Measurements from ENCODE around the gene CFDP1. TPM values are rescaled to one million over a fixed set of nuclear protein-coding genes. Genes with fewer than 3 reads are reported as not detected.

CFDP1 gene
- total RNA-seq, 2 experiments from 2014 or later, result 34.2 to 38.5 TPM

DNA sequence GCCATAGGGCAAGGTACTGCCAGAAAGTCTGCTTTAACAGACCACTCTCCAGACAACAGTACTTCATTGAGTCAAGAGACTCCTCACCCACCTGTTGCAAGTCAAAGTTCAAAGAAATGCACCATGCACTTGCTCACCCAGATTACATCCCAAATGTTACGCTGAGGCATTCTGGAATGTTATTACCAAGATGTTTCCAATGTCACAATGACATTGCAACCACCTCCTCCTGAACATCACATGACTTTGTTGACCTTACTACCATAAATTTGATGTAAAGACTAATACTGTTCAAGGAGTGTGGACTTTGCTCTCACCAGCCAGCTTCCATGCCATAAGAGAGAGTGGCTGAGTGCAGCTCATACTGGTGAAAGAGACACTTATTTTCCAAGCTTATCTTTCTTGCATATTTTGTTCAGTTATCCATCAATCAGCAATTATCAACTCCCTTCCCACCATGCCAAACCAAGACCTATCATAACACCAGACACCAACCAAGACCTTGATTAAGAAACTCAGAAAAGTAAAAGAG is 123.3 kb downstream of the CFDP1 start:
- ChIA-PET POLR2A (no interaction called here), CTCF (no interaction called here)

DNA sequence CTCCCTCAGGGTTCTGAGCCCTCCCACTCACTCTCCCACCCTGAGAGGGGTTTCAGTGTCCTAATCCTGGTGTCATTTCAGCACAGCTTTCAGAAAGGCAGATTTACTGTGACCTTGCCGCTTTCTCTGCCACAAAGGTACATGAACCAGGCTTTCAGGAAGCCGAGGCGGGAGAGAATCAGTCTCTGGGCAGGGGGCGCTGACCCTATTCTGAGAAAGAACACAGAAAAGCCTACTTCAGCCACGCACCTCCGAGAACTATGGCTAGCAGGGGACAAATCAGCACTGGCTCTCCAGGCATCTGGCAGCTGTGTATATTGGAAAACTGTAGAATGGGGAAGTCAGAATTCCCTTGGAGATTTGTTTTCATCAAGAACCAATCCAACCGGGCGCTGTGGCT is 124.1 kb downstream of the CFDP1 start:
- ChIA-PET CTCF (no interaction called here), POLR2A (no interaction called here)

DNA sequence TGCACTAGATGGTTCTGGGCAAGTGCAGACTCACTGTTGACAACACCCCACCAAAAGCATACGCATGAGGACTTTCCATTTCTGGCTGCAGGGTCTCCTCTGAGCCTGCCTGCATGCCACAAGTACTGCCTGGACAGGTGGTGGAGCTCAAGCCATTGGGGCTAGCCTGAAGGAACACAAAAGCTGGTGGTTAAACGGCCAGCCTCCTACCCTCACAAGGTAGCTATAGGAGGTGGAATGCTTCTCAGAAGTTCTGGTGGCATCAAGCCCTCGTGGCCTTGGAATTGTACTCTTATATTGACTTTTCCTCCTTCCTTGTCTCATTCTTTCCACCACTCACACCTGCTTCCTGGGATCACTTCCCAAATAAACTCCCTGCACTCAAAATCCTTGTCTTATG is 125.3 kb downstream of the CFDP1 start:
- POLR2A ChIA-PET, result no interaction called here
- CTCF ChIA-PET, result no interaction called here

DNA sequence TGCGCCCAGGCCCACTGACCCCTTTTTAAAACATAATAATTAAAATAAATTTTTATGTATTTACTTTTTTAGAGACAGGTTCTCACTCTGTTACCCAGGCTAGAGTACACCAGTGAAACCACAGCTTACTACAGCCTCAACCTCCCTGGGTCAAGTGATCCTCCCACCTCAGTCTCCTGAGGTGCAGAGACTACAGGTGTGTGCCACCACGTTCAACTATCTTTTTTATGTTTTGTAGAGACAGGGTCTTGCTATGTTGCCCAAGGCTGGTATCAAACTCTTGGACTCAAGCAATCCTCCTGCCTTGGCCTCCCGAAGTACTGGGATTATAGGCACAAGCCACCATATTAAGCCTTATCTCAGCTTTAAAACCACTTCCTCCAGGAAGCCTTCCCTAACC is 125.8 kb downstream of the CFDP1 start:
- POLR2A ChIA-PET, result no interaction called here
- CTCF ChIA-PET, result no interaction called here

DNA sequence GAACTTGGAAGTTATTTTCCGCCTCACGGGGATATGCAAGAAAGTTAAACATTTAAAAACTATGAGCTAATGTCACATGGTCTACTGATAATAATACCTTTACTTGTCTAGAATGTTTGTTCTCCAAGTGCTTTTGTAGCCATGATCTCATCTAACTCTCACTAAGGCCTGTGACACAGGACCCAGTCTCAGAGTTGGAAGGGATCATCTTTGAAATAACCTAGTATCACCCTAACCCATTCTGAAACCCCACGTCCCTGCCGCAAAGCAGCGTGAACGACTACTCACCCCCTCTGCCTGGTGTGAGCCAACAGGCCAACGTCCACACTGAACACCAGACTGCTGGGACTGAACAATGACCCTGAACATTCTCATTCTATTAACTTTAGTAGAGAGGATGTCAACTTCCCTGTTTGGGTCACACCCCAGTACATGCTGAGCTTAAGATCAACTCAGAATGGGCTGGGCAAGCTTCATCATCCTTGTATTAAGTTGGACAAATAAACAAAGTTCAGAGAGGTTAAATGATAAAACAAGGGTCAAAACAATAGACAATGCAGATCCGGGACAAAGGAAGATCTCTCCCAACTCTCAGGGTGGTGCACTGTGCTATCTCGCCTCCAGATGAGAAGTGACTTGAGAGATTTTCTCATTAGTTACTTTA is 127.1 kb downstream of the CFDP1 start:
- CTCF ChIA-PET, result interaction anchor here (1.0 kb wide), 1 partner anchor 16 kb away, joined by 3 read pairs; no protein-coding TSS in a partner anchor
- POLR2A ChIA-PET, result no interaction called here

DNA sequence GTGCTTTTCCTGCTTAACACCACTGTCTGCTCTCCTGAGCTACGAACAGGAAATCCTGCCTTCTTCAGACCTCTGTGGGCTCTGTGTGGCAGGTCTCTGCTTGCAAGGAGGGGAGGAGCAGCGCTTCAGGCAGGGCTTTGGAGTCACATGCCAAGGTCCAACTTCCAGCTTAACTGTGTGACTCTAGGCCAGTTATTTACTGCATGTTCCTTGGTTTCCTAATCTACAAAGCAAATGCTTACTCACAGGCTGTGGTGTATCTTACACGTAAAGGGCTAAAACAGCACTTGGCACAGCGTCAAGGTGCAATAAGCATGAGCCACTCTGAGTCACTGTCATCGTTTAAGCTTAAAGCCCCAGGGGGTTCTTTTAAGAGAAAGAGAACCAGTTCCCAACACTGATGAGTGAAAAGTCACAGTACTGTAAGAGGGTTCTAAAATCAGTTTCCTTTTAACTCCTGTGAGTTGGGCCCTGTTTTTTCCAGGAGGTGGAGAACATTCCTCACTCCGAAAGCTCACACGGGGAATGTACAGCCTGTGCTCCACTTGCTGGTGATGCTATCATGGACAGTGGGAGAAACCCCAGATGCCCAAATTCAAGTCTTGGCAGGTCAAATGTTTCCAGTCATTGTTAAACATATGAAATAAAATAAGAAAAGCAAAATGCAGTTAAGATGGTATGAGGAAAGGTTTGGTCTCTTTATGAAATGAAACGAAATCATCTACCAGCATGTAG is 127.8 kb downstream of the CFDP1 start:
- POLR2A ChIA-PET, result no interaction called here

DNA sequence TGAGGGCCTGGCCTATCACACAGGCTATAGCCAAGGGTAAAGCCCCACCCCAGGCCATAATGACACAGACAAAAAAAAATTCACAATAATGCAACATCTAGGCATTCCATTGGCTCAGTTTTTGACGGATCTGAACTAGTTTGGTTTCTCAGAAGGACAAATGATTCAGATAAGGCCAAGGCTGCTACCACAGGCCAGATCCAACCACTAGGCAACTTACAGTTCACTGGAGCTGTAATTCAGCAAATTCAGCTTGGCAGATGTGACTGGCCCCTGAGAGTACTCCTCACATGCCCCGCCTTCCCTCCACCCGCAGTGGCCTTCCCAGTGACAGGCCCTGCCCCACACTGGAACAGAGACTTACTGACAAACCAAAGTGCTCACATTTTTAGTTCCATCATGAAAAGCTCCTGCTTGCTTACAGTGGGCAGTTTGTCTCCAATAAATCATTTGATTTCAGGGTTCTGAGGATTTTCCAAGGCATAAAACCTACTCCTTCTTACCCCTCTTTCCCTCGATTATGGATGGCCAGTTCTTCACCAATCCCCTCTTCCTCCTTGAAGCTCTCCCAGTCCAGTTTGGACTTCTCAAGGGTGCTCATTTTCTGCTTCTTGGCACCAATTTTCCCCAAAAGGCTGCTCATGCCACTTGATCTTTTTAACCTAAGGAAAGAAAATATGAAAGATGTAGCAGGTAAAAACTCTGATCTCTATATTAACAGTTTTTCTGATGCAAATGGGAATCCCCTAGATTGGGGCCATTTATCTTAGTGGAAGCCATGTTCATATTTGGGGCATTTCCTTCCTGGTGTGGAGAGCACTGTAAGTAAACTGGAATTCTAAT is 128.6 kb downstream of the CFDP1 start:
- POLR2A ChIA-PET, result no interaction called here

More for the DNA sequence above, 127.8 kb downstream of the CFDP1 start:
- CTCF ChIA-PET, result interaction anchor here (0.7 to 1.0 kb wide), 2 partner anchors 15 to 71 kb away, joined by 3 read pairs; no protein-coding TSS in a partner anchor

DNA sequence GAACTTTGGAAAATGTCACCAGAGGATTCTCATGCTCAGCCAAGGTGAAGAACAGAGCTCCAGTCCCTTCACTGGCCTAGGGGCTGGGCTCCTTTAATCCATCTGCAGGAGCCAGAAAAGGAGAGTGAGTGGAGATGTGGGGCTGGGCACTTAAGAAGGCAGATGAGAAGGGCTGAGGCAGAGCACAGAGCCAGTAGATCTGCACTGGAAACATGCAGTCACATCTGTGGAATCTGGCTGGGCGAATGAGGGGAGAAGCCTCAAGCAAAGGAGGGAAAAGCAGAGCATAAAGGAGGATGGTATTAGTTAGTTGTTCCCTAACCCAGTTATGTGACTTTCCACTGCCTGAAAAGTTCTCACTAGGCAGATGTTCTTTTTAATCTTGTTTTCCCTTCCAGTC is 131.5 kb downstream of the CFDP1 start:
- ChIA-PET CTCF (no interaction called here), POLR2A (no interaction called here)

More for the DNA sequence above, 128.6 kb downstream of the CFDP1 start:
- CTCF ChIA-PET, result interaction anchor here (0.7 to 1.0 kb wide), 2 partner anchors 15 to 70 kb away, joined by 3 read pairs; no protein-coding TSS in a partner anchor

DNA sequence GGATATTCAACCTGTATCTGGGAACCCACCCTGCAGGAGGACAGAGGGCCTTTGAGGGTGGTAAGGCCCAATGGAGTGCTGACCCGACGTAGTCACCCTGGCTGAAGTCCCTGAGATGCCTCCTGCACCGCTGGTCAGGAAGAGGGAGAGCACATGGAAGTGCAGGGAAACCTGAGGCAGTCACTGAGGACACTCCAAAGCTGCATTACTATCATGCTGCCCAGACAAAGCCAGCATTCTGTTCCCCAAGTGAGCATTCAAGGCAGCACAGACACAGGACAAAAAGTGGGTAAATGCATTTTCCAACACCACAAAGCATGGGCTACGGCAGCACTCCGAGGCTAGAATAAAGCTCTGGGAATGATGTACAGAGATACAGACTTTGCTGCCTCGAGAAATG is 135.0 kb downstream of the CFDP1 start:
- POLR2A ChIA-PET, result no interaction called here
- CTCF ChIA-PET, result no interaction called here

DNA sequence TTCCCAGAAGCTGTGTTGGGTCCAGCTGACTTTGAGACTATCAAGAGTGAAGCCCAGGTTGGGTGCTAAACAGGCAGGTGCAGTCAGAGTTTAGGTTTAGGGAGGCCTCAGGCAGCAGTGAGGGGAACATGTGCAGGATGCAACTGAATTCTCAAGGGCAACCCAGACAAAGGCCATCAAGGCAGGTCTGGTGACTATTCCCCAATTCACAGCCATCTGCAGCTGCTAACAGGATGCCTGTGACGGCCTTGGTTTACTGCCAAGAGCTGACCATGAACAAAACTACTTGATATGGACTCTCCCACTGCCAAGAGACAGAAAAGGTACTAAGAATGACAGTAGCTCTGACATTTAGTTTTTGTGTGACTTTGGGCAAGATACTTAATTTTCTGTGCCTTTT is 136.7 kb downstream of the CFDP1 start:
- ChIA-PET CTCF (no interaction called here), POLR2A (no interaction called here)

DNA sequence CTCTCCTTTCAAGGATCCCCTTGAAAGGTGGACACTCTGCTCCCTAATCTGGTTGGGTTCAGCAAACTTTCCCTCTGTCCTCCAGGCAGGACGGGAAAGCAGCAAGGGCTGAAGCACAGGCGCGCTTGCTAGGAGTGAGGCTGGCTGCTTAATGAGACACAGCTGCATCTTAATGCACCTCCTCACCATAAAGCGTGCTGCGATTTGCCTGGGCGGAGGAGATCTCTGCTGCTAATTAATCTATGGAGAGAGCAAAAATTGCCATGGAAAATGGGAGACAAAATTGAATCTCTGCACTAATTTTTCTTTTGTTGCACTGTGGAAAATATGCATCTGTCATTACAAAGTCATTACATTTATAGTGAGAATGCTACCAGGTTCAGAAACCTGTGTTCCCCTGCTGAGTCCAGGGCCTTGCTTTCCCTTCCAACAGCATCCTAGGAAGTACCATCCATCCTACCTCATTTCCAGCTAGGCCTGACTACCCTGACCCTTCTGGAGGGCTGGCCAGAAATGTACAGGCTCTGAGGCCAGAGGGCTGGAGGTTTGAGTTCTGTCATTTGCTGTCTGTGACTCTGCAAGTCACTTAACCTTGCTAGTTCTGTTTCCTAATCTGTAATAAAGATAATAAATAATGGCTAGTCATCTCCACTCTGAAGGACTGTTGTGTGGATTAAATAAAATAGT is 138.4 kb downstream of the CFDP1 start:
- ChIA-PET POLR2A (no interaction called here), CTCF (no interaction called here)

DNA sequence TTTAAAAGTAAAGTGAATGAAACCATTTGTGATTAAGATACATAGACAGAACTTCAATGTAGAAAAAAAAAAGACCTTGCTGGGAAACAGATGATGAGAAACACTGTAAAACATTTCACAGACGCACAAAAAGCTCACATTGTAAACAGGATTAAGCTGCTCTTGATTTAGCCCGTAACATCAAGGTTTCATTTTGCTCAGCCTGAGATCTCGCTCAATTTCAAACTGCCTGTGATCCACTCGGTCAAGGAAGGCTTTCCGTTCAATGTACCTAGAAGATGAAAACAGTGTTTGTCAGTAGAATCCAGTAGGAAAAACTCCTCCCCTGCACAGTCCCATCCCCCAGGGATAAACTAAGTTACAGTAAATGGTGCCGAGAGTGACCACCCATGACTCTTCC is 139.5 kb downstream of the CFDP1 start:
- ChIA-PET POLR2A (no interaction called here), CTCF (no interaction called here)

DNA sequence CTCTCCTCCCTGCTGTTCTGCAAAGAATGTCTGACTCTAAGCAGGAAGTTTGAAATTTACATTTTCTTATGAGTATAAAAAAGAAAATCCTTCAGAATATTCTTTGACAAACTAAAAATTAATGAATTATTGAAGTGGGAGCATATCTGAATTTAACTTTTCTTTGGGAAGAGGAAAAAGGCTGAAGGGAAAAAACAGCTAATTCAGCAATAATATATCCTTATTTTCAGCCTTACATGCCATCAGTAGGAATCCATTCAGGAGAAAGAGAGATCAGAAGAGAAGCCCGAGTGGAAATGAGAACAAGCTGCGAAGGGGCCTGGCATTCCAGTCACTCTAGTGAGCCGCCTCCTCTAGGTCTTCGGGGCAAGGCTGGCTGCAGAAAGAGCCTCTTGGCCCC is 140.1 kb downstream of the CFDP1 start:
- POLR2A ChIA-PET, result no interaction called here
- CTCF ChIA-PET, result no interaction called here

DNA sequence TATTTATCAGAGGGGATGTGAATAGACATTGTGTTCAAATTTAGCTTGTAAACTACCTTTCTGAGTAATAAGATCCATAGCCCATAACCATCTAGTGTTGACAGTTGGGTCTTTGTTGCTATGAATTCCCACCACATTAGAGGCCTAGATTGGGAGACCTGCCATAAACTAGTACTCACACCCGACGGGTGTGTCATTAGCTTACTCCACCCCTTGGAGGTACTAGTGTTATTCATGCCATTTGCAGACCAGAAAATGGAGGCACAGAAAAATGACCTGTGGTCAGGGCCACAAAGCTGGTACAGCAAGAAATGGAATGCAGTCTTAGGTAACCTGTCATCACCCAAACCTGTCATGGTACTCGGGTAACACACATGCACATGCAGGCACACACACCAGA is 140.6 kb downstream of the CFDP1 start:
- POLR2A ChIA-PET, result interaction anchor here (0.5 kb wide), 1 partner anchor 86 kb away, joined by 4 read pairs; no protein-coding TSS in a partner anchor
- CTCF ChIA-PET, result no interaction called here

DNA sequence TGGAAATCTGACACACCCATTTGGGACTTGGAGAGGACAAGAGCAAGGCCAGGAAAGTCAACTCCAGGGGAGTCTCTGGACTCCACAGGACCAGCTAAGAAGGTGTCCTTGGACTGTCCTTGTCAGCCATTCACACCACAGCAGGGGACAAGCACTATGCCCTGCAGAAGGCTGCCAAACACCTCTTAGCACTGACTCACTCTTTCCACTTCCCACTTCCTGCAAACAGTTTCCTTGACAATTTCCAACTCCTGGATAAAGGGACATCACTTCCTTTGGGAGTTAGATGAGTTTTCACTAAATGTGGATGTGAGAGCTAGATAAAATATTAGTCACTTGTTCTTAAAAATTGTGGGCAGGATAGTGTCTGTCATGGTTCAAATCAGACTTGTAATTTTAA is 144.1 kb downstream of the CFDP1 start:
- POLR2A ChIA-PET, result no interaction called here
- CTCF ChIA-PET, result no interaction called here

DNA sequence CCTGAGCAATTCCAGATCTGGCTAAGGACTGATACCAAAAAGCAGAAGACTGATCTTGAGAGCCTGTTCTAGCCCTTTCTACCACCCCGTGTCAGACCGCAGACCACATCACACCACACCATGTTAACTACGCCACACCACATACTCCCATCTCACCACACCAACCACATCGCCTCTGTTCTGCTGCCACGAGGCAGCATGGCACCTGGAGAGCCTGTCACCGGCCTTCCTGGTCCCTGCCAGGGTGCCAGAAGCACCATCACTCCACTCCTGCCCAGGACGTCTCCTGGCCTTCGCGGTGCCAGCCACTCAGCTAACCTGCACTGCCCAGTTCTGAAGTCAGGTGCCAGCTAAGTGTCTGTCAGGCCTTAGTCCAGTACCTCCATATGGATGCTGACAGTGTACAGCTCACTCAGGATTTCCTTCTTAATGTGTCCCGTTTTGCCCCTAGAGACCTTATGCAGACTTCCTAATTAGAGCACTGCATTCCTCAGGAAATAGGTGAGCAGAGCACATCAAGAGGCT is 144.6 kb downstream of the CFDP1 start:
- CTCF ChIA-PET, result no interaction called here
- POLR2A ChIA-PET, result no interaction called here

DNA sequence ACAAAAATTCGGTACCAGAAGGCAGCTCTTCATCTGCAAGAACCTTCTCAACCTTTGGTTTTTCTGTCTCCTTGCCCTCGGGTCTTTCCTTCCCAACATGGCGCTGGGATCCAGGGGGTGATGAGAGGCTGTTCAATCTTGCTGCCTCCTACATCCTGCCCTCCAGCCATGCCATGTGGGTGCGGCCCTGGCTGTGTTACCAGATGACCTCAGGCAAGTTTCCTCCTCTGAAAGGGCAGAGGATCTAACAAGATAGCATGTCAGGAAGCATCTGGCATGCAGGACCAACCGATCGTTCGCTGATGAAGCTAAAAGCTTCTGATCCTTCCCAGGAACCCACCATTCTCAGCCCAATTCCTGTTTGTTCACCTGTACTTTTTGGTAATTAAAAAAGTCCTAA is 145.1 kb downstream of the CFDP1 start:
- POLR2A ChIA-PET, result no interaction called here

DNA sequence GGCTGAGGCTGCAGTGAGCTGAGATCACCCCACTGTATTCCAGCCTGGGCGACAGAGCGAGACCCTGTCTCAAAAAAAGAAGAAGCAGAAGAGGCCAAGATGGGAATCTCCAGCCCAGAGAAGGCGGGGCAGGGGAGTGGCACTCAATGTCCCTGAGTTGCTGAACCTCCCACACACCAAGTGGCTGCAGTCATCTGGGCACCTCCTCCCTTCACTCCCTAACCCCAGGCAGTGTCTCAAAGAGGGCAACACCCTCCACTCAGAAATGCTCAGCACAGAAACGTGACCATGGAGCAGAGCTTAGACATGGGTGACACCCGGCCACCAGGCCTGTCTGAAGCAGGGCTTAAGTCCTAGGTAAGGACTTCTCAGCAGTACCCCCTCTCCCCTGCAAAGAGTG is 145.6 kb downstream of the CFDP1 start:
- ChIA-PET POLR2A (no interaction called here), CTCF (no interaction called here)

More for the DNA sequence above, 145.1 kb downstream of the CFDP1 start:
- CTCF ChIA-PET, result no interaction called here

DNA sequence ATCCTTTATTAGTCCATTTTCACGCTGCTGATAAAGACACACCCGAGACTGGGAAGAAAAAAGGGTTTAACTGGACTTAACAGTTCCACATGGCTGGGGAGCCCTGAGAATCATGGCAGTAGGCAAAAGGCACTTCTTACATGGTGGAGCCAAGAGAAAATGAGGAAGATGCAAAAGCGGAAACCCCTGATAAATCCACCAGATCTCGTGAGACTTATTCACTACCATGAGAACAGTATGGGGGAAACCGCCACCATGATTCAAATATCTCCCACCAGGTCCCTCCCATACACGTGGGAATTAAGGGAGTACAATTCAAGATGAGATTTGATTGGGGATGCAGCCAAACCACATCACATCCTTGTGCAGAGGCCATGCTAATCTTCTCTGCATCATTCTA is 146.9 kb downstream of the CFDP1 start:
- ChIA-PET CTCF (no interaction called here), POLR2A (no interaction called here)
